NCI-H69 (cell line): ENCODE measurements around the gene MYBBP1A.
"Not testable (repeated sequence)": the region's sequence is repeated elsewhere in the genome, so short reads cannot be mapped to it uniquely, and the experiment has no call there.

Source experiments
- DNase-seq: peaks from one replicate; lab custom pipeline; 2025; lab: John Stamatoyannopoulos, UW

The MYBBP1A gene

DNA sequence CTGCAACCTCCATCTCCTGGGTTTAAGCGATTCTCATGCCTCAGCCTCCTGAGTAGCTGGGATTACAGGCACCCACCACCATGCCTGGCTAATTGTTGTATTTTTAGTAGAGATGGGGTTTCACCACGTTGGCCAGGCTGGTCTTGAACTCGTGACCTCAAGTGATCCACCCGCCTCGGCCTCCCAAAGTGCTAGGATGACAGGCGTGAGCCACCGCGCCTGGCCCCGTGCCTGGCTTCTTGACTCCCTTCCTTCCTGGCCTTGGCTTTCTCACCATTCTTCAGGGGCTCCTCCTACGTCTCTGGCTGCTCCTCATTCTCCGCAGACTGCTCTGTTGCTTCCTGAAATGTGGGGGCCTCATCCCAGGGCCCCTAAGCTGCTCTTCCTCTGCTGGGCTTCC, 34.9 kb upstream of the MYBBP1A start:
- not testable (repeated sequence) for DNase-seq

DNA sequence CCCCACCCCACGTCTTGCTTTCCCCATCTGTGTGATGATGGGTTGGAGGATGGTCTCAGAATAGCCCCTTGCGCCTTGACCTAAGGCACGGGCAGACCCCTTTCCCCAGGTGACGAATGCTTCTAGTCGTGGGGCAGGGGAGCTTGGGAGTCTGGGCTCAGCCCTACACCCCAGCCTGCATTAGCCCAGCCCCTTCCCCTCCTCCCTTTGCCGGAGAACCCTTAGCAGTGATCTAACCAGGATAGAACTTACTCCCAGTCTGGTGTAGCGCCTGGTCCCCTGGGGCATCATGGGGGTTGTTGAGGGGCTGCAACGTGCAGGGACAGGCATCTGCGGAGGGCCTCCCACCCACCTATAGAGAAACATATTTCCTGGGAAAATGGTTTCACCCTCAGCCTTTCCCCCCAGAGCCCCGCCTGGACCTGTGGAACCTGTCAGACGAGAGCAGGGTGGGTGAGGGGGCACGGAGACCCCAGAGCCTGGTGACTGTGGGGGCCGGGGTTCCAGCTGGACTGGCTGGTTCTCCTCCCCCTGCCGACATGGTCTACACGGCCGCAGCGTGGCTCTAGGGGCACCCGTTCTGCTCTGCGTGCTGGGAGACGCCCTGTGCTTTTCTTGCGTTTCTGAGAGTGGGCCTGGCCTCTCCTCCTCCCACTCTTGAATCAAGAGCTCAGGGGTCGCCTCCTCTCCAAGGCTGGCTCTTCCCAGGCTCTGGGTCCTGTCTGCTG, 33.9 kb upstream of the MYBBP1A start:
- DNase-seq: no peak

DNA sequence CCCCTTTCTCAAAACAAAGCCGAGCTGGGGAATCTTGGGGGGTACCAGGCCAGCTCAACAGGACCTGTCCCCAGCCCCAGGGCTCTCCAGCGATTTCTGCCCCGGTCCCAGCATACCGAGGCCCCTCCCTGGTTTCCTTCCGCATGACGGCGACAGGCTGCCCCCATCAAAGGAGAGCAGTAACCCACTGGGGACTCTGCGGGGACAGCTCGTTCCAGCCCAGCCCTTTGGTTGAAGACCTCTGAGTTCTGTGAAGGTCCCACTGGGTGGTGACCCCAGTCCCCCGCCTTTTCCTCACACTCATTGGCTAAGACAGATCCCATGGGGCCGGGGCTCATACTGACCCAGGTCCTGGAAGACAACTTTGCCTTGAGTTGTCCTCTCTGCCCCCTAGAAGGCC, 33.2 kb upstream of the MYBBP1A start:
- no peak for DNase-seq

DNA sequence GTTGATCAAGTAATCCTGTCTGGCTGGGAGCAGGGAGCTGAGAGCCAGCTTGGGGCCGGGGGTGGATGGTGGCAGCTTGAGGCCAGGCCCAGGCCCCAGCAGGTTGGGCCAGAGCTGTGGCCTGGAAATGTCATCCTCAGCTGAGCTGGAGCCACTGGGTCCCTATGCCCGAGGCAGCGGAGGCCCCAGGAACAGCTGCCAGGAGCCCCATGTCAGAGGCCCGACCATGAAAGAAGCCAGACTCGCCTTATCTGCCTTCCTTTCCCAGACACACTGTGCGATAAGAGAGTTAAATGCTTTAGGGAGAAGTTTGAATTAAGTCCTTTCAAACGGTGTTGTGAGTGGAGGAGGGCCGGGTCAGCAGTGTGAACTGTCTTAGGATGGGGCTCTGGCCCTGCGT, 32.6 kb upstream of the MYBBP1A start:
- DNase-seq: no peak

DNA sequence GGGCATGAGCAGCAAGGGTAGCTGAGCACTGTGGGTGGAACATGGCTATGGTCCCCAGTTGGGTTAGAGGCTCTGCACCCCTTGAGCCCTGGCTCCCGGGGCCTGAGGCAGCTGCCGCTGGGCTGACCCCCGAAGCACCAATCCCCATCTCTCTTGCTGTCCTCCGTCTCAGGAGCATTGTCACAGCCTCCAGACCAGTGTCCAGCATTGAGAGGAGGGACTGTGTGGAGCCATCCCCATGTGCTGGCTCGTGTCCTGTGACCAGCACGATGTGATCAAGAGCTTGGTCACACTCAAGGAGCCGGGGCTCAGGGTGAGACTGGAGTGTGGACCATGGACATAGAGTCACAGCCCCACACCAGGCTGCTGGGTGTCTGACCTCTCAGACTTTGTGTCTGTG, 32.0 kb upstream of the MYBBP1A start:
- no peak for DNase-seq

GRCh38 chr17:4586043-4586442, 30.9 kb upstream of the MYBBP1A start:
- DNase-seq: no peak

DNA sequence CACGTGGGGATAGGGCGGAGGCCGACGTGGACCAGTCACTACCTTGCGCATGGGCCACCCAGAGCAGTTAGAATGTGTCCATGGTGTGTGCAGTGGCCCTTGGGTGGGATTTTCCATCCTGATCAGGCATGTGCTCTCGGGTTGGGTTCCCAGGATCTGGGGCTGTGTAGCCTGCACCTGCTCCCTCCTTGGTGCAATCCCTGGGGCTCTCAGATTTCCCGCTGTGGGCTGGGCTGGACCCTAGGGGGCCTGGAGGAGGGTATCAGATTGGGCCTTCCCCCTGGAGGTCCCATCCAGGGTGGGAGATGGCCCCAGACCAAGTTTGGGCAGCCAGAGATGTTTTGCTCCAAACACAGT, 30.4 kb upstream of the MYBBP1A start:
- no peak for DNase-seq

- no peak for DNase-seq
Measured at GRCh38 chr17:4584917-4585637, 29.9 kb upstream of the MYBBP1A start.

- peak; percentile 48 for DNase-seq
Measured at GRCh38 chr17:4584101-4584916, 29.1 kb upstream of the MYBBP1A start, which contains the start of gene SMTNL2. SMTNL2 (plus strand) TSS chr17:4584529; CDS start chr17:4584606, 77 bp downstream.

- peak; percentile 49 for DNase-seq
Measured at GRCh38 chr17:4583782-4584100, 28.6 kb upstream of the MYBBP1A start.

- peak; percentile 25 for DNase-seq
Measured at GRCh38 chr17:4583206-4583605, 28.0 kb upstream of the MYBBP1A start.

- DNase-seq: no peak
Measured at GRCh38 chr17:4582691-4583090, 27.5 kb upstream of the MYBBP1A start.

GRCh38 chr17:4582101-4582501, 26.9 kb upstream of the MYBBP1A start:
- no peak for DNase-seq

DNA sequence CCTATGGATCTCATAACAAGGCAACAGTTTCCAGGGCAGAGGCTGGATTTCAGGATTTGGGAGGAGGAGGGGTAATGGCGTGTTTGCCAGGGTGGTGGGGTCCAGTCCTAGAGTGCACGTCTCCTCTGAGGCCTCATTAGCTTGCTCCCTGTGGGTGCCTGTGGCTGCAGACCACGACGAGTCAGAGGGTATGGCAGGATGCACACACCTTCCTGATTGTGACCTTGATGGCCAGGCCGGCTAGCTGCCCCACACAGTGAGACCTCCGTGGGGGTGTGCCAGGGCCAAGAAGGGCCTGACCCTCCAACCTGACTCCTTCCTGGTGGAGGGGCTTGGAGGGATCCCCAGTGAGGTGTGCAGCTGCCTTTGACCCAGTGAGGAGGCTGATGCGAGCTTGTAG, 25.1 kb upstream of the MYBBP1A start:
- DNase-seq: no peak

GRCh38 chr17:4579678-4580077, 24.5 kb upstream of the MYBBP1A start:
- DNase-seq: no peak

DNA sequence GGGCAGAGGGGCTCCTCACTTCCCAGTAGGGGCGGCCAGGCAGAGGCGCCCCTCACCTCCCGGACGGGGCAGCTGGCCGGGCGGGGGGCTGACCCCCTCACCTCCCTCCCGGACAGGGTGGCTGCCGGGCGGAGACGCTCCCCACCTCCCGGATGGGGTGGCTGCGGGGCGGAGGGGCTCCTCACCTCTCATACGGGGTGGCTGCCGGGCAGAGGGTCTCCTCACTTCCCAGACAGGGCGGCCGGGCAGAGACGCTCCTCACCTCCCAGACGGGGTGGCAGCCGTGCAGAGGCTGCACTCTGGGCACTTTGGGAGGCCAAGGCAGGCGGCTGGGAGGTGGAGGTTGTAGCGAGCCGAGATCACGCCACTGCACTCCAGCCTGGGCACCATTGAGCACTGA, 23.2 kb upstream of the MYBBP1A start:
- not testable (repeated sequence) for DNase-seq

GRCh38 chr17:4577386-4577993, 22.3 kb upstream of the MYBBP1A start:
- DNase-seq: no peak

DNA sequence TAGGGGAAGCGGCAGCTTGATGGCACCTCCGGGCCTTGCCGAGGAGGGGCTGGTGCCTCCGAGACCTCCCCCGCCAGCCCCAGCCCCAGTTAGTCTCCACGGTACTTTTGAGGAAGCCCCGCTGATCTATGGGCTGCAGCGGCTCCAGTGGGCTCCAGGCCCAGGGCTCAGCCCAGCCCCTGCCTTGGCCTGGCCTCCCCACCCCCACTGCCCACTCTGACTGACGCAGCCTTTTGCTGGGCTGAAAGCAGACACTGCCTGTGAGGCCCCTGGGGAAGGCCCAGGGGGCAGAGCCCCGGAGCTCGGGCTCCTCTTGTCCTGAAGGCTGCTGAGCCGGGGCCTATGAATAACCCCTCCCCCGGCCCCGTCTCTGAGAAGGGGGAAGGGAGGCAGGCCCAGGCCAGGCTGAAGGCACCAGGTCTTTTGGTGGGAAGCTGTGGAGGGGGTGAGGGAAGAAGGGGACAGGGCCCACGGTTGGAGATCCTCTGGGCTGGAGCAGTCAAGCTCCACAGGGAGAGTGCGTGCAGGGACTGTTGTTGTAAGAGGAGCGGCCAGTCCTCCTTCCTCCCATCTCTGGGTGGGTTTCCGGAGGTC, 21.6 kb upstream of the MYBBP1A start:
- no peak for DNase-seq

DNA sequence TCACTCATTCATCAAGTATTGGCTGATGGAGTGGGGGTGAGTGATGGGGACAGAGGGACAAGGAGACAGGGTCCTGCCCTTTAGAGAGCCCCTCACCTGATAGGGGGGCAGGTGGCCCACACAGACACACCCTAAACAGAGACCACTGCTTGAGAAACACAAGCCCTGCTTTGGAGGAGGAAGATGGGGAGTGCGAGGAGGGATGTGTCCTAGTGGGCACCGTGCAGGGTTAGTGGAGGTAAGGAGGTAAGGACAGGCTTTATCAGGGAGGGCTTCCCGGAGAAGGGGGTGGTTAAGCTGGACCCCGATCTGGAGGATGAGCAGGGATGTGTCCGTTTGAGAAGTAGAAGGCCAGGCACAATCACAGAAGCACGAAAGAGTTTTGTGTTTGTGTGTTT, 21.0 kb upstream of the MYBBP1A start:
- no peak for DNase-seq

- no peak for DNase-seq
Measured at GRCh38 chr17:4574448-4575045, 19.4 kb upstream of the MYBBP1A start.

DNA sequence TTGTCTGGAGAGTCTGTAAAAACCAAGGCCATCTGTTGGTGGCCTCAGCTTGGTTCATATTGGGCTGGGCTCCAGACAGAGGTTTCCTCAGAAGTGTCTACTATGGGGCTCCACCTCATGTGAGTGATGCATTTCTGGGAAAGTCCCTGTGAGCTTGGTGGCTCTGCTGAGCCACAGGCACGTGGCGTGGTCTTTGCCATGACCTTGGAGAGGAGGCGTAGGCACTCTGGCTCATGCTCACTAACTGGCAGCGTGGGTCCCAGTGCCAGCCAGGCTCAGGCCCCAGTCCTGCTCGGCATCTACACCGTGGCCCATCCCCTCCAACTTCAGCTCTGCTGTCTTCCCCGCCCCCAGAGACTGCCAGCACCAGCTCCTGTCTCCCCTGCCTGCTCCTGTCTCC, 18.5 kb upstream of the MYBBP1A start:
- DNase-seq: no peak

GRCh38 chr17:4573115-4573514, 17.9 kb upstream of the MYBBP1A start:
- DNase-seq: no peak
